ENCODE data around the gene ADISSP.

GRCh38 chr20:3732327-3733118 is 35.0 kb downstream of the ADISSP start, which contains the start of gene HSPA12B:
- TF ChIP-seq PPARA (CRISPR knock-in tag; IDR thresholded peaks at IDR 0.05; ENCODE audit: borderline replicate concordance) (no peak), BACH2 (CRISPR knock-in tag; IDR thresholded peaks at IDR 0.05; ENCODE audit: borderline replicate concordance) (no peak), PATZ1 (CRISPR knock-in tag; IDR thresholded peaks at IDR 0.05; ENCODE audit: borderline replicate concordance) (no peak), POU6F1 (CRISPR knock-in tag; IDR thresholded peaks at IDR 0.05; ENCODE audit: borderline replicate concordance, low read depth) (no peak), GLIS3 (CRISPR knock-in tag; IDR thresholded peaks at IDR 0.05) (no peak), ZC3H10 (CRISPR knock-in tag; IDR thresholded peaks at IDR 0.05) (no peak), ISL1 (CRISPR knock-in tag; IDR thresholded peaks at IDR 0.05) (no peak), RARB (CRISPR knock-in tag; IDR thresholded peaks at IDR 0.05) (no peak)
